ENCODE measurements around the gene XYLT1.

The XYLT1 gene

GRCh38 chr16:17303101-17303500 lies 167.7 kb downstream of the XYLT1 start:
- DNase-seq = no peak

GRCh38 chr16:17302620-17303019 lies 168.1 kb downstream of the XYLT1 start:
- no peak for DNase-seq

GRCh38 chr16:17302214-17302613 lies 168.5 kb downstream of the XYLT1 start:
- DNase-seq = no peak

GRCh38 chr16:17301593-17302135 lies 169.1 kb downstream of the XYLT1 start:
- DNase-seq = no peak

- no peak for DNase-seq
Measured at GRCh38 chr16:17301184-17301583, 169.6 kb downstream of the XYLT1 start.

GRCh38 chr16:17299790-17300189 lies 171.0 kb downstream of the XYLT1 start:
- no peak for DNase-seq

- DNase-seq = no peak
Measured at GRCh38 chr16:17298238-17298637, 172.5 kb downstream of the XYLT1 start.

- no peak for DNase-seq
Measured at GRCh38 chr16:17296431-17296830, 174.3 kb downstream of the XYLT1 start.

GRCh38 chr16:17295948-17296347 lies 174.8 kb downstream of the XYLT1 start:
- no peak for DNase-seq

- no peak for DNase-seq
Measured at GRCh38 chr16:17294856-17295255, 175.9 kb downstream of the XYLT1 start.

GRCh38 chr16:17293813-17294558 lies 176.8 kb downstream of the XYLT1 start:
- no peak for DNase-seq

- DNase-seq = no peak
Measured at GRCh38 chr16:17291289-17291688, 179.5 kb downstream of the XYLT1 start.

- no peak for DNase-seq
Measured at GRCh38 chr16:17289674-17290635, 180.8 kb downstream of the XYLT1 start.

GRCh38 chr16:17289050-17289449 lies 181.7 kb downstream of the XYLT1 start:
- DNase-seq = no peak

- DNase-seq = no peak
Measured at GRCh38 chr16:17287166-17287800, 183.5 kb downstream of the XYLT1 start.

- no peak for DNase-seq
Measured at GRCh38 chr16:17286443-17286842, 184.3 kb downstream of the XYLT1 start.

GRCh38 chr16:17283016-17283415 lies 187.7 kb downstream of the XYLT1 start:
- DNase-seq = no peak

GRCh38 chr16:17282247-17282646 lies 188.5 kb downstream of the XYLT1 start:
- DNase-seq = no peak

GRCh38 chr16:17281052-17281451 lies 189.7 kb downstream of the XYLT1 start:
- no peak for DNase-seq

GRCh38 chr16:17278988-17279387 lies 191.8 kb downstream of the XYLT1 start:
- no peak for DNase-seq

- DNase-seq = no peak
Measured at GRCh38 chr16:17277981-17278381, 192.8 kb downstream of the XYLT1 start.

GRCh38 chr16:17276610-17277009 lies 194.2 kb downstream of the XYLT1 start:
- no peak for DNase-seq

GRCh38 chr16:17276010-17276530 lies 194.7 kb downstream of the XYLT1 start:
- no peak for DNase-seq
